ENCODE results near the gene NEDD1. TPM values are rescaled to one million over a fixed set of nuclear protein-coding genes. Genes with fewer than 3 reads are reported as not detected.

Gene NEDD1
- total RNA-seq, 4 donors from 2014 or later, result 8.8 to 20.8 (median 14.7) TPM

GRCh38 chr12:96997797-96998484 lies 90.9 kb downstream of the NEDD1 start:
- no peak for TF ChIP-seq CTCF (IDR thresholded peaks at IDR 0.05)
- DNase-seq (ENCODE audit: low spot score) (no peak), ATAC-seq (ENCODE audit: low FRiP score) (no peak)

GRCh38 chr12:97003276-97003675 lies 96.2 kb downstream of the NEDD1 start:
- no peak for DNase-seq (ENCODE audit: low spot score)
- ATAC-seq (ENCODE audit: low FRiP score), result no peak
- TF ChIP-seq CTCF (IDR thresholded peaks at IDR 0.05), result no peak

Small RNA genes lying within 50 kb of the gene (small RNA-seq; reads per million reads assigned to genes)
- not detected for gene RF00019
